DOHH2 (cell line): ENCODE results near the gene HOXA13.
A peak's percentile ranks its signal among the peaks of the same experiment; 100 is the strongest.

Experiments used
- H3F3A ChIP-seq: fragments of 200-600 bp; sonication (generic), shearing (Covaris generic); 2 replicates; pipeline ENCODE4 v1.6.0; 2016; ENCODE audit warnings: antibody characterized with exemption, mild to moderate bottlenecking; ENCODE audit not compliant: control insufficient read depth, insufficient read depth
- H3K27ac ChIP-seq: fragments of 200-600 bp; sonication (generic); 2 replicates; pipeline ENCODE4 v1.5.1; 2014; ENCODE audit warnings: low read depth, mild to moderate bottlenecking, low read length, moderate library complexity
- H3K27me3 ChIP-seq: fragments of 200-600 bp; sonication (generic); 2 replicates; pipeline ENCODE4 v1.6.1; 2014; ENCODE audit warnings: mild to moderate bottlenecking, low read length, mixed read lengths; ENCODE audit not compliant: control insufficient read depth
- H3K36me3 ChIP-seq: fragments of 200-600 bp; sonication (generic); 2 replicates; pipeline ENCODE4 v1.6.1; 2014; ENCODE audit warnings: mild to moderate bottlenecking, low read length, moderate library complexity, mixed read lengths; ENCODE audit not compliant: control insufficient read depth
- H3K4me1 ChIP-seq: fragments of 200-600 bp; sonication (generic); 2 replicates; pipeline ENCODE4 v1.6.1; 2014; ENCODE audit warnings: mild to moderate bottlenecking, low read length, mixed read lengths; ENCODE audit not compliant: control insufficient read depth
- H3K4me2 ChIP-seq: fragments of 200-600 bp; sonication (generic); 2 replicates; pipeline ENCODE4 v1.6.0; 2014; ENCODE audit warnings: mild to moderate bottlenecking, low read length, moderate library complexity
- H3K4me3 ChIP-seq: fragments of 200-600 bp; sonication (generic); 2 replicates; pipeline ENCODE4 v1.5.1; 2014; ENCODE audit warnings: mild to moderate bottlenecking, low read length, mixed read lengths
- H3K79me2 ChIP-seq: fragments of 200-600 bp; sonication (generic); 2 replicates; pipeline ENCODE4 v1.6.1; 2014; ENCODE audit warnings: mild to moderate bottlenecking, low read length, mixed read lengths; ENCODE audit not compliant: control insufficient read depth
- H3K9me2 ChIP-seq: fragments of 200-600 bp; sonication (generic); replicated peaks from 2 replicates; pipeline ENCODE4 v1.6.1; 2014; ENCODE audit warnings: mild to moderate bottlenecking, low read length, mixed read lengths; ENCODE audit not compliant: control insufficient read depth
- H3K9me3 ChIP-seq: fragments of 200-600 bp; sonication (generic); 2 replicates; pipeline ENCODE4 v1.6.1; 2014; ENCODE audit warnings: antibody characterized with exemption, low read length, mixed read lengths; ENCODE audit not compliant: control insufficient read depth, insufficient read depth
- H4K20me1 ChIP-seq: fragments of 200-600 bp; sonication (generic); 2 replicates; pipeline ENCODE4 v1.6.0; 2014; ENCODE audit warnings: low read depth, mild to moderate bottlenecking, antibody characterized with exemption, low read length, moderate library complexity; ENCODE audit not compliant: control insufficient read depth, insufficient read depth
- EZH2phosphoT487 ChIP-seq: fragments of 200-600 bp; sonication (generic); IDR thresholded peaks from 2 replicates; pipeline ENCODE4 v1.6.1; 2017; ENCODE audit warnings: borderline replicate concordance, mild to moderate bottlenecking, antibody characterized with exemption, low read length, moderate library complexity, mixed read lengths
- TF ChIP-seq, protein P1 (sequence below): fragments of 200-600 bp; sonication (generic); IDR thresholded peaks from one replicate; pipeline ENCODE4 v1.5.1; 2014; ENCODE audit warnings: antibody characterized with exemption, mild to moderate bottlenecking, low read depth, low read length; ENCODE audit not compliant: poor library complexity, severe bottlenecking

The HOXA13 gene

DNA sequence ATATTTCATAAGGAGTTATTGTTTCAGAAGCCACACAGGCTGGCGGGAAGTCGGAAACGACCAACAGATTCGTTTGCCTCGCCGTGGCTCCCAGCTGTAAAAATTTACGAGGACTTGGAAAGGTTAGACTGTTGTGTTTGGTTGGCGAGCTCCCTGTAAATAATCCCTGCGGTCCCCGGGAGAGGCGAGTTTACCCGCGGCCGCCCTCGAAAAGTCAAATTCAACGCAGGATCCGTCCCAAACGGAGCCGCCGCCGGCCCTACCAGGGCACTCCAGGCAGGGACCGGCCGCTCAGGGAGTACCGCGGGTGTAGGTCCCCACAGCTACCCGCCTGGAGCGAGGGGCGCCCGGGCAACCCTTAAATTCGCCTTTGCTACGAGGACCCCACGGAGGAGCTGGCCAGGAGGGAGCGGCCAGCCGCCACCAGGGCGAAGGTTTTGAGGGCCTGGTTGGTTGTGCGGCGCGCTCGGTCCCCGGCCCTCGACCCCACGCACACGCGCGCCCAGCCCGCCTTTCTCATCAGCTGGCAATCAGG, 33.8 kb downstream of the HOXA13 start:
- TF ChIP-seq, protein P1, sequence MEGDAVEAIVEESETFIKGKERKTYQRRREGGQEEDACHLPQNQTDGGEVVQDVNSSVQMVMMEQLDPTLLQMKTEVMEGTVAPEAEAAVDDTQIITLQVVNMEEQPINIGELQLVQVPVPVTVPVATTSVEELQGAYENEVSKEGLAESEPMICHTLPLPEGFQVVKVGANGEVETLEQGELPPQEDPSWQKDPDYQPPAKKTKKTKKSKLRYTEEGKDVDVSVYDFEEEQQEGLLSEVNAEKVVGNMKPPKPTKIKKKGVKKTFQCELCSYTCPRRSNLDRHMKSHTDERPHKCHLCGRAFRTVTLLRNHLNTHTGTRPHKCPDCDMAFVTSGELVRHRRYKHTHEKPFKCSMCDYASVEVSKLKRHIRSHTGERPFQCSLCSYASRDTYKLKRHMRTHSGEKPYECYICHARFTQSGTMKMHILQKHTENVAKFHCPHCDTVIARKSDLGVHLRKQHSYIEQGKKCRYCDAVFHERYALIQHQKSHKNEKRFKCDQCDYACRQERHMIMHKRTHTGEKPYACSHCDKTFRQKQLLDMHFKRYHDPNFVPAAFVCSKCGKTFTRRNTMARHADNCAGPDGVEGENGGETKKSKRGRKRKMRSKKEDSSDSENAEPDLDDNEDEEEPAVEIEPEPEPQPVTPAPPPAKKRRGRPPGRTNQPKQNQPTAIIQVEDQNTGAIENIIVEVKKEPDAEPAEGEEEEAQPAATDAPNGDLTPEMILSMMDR: no peak
- TF ChIP-seq EZH2phosphoT487: no peak
- no peak overlapping the region for H3K4me3 ChIP-seq
- no peaks in the 10 kb centered on the region for H3K36me3 ChIP-seq

GRCh38 chr7:27165089-27165995, 34.5 kb downstream of the HOXA13 start, which contains the start of gene HOXA9:
Gene HOXA9 (minus strand): TSS chr7:27165537. CDS start chr7:27165457, 80 bp downstream.
- Histone ChIP-seq H3K4me1 (peaks cover 11% of the 10 kb centered on the region), H3K4me2 (peak within 1 kb of the TSS; percentile 28; the same call in 1 of the 2 replicates), H3K9me3 (no peaks in the 10 kb centered on the region), H3F3A (peaks cover 2% of the 10 kb centered on the region), H3K79me2 (no peaks in the 10 kb centered on the region), H3K27me3 (peaks cover 65% of the 10 kb centered on the region), H3K36me3 (no peaks in the 10 kb centered on the region), H3K9me2 (no peaks in the 10 kb centered on the region), H3K27ac (no peak within 1 kb of the TSS), H4K20me1 (0 out of 2 replicates have a peak, but pooled peaks cover 3% of the 10 kb centered on the region), H3K4me3 (no peak within 1 kb of the TSS)
- no peak for TF ChIP-seq EZH2phosphoT487
- TF ChIP-seq, protein P1: no peak

More for the DNA sequence above, 33.8 kb downstream of the HOXA13 start:
- H3K27ac ChIP-seq: no peak overlapping the region
- no peaks in the 10 kb centered on the region for H3K79me2 ChIP-seq
- H3K4me1 ChIP-seq: peaks cover 7% of the 10 kb centered on the region
- H3F3A ChIP-seq: peaks cover 7% of the 10 kb centered on the region
- peaks cover 71% of the 10 kb centered on the region for H3K27me3 ChIP-seq
- peaks cover 5% of the 10 kb centered on the region; the same call in 1 of the 2 replicates for H4K20me1 ChIP-seq
- H3K9me3 ChIP-seq: no peaks in the 10 kb centered on the region
- no peaks in the 10 kb centered on the region for H3K9me2 ChIP-seq
- H3K4me2 ChIP-seq: no peak overlapping the region

DNA sequence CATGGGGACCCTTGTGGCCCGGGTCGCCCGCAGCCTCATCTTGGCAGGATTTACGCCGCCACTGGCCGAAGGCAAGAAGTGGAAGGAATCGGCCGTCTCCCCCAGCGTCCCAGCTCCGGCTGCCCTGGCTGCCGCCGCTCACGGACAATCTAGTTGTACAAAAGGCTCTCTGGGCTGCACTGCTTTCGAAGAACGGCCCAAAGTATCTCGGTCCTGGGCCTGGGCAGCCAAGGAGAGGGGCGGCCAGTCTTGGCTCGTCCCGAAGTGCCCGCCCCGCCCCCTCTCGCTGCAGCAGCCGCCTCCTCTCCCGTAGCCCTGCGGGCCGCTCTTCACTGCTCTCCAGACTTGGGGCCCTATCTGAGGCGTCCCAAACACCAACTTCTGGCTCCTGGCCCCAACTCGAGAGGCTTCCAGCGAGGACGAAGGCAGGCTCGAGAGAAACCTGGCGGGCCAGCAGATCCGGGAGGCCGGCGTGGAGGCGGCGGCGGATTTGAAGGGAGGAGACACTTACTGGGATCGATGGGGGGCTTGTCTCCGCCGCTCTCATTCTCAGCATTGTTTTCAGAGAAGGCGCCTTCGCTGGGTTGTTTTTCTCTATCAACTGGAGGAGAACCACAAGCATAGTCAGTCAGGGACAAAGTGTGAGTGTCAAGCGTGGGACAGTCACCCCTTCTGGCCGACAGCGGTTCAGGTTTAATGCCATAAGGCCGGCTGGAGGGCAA, 35.4 kb downstream of the HOXA13 start:
- Histone ChIP-seq H3F3A (no peaks in the 10 kb centered on the region; the same call in 1 of the 2 replicates), H3K4me1 (peaks cover 15% of the 10 kb centered on the region), H3K36me3 (no peaks in the 10 kb centered on the region), H3K4me3 (no peak overlapping the region), H3K4me2 (peak overlapping the region; percentile 28; the same call in 1 of the 2 replicates), H3K9me2 (no peaks in the 10 kb centered on the region), H3K27ac (no peak overlapping the region), H3K79me2 (no peaks in the 10 kb centered on the region), H3K9me3 (no peaks in the 10 kb centered on the region), H4K20me1 (no peaks in the 10 kb centered on the region), H3K27me3 (peaks cover 63% of the 10 kb centered on the region)
- no peak for TF ChIP-seq EZH2phosphoT487
- TF ChIP-seq, protein P1: no peak
